Islet of Langerhans (tissue), 1 donor: ENCODE measurements around the gene YWHAQ.
A peak's percentile ranks its signal among the peaks of the same experiment; 100 is the strongest.
"Not testable (repeated sequence)": the region's sequence is repeated elsewhere in the genome, so short reads cannot be mapped to it uniquely, and the experiment has no call there.

Experiments used
- FAIRE-seq: peaks from one replicate; lab custom pipeline; 2011; peaks lifted over from hg19 to GRCh38; lab: Jason Lieb, UNC

The YWHAQ gene

GRCh38 chr2:9594366-9595054 lies 36.3 kb downstream of the YWHAQ start:
- FAIRE-seq, result peak; percentile 49

GRCh38 chr2:9593925-9594324 lies 36.9 kb downstream of the YWHAQ start:
- peak; percentile 49 for FAIRE-seq

DNA sequence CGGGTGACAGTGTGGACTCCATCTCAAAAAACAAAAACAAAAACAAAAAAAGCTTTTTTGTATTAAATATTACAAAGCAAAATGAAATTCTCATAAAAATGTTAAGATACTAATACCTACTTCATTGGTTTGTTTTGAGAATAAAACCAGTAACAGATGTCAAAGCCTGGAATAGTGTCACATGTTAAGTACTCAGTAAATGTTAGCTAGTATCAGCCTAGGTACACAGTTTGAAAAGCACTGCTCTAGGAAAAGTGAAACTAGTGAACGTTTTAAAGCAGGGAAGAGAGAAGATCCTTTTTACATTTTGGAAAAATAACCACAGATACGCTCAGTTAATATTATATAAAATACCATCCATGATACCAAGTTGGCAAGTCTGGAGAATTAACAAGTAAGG lies 38.1 kb downstream of the YWHAQ start:
- peak; percentile 93 for FAIRE-seq

DNA sequence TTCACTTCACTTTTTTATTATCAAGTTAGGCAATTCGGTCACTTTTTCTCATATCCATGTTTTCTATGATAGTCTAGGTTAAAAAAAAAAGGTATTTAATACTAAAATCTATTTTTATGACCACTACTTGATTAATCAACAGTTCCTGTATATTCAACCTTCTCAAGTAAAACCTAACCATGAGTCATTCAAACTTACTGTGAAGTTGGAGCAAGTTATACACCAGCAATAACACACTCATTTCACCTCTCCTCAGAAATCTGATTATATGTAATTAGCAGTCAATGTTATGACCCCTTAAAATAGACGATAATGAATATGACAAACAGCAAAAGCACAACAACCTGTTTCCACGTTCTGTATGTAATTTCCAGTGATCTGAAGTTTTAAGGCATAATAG lies 40.2 kb downstream of the YWHAQ start:
- peak; percentile 62 for FAIRE-seq

DNA sequence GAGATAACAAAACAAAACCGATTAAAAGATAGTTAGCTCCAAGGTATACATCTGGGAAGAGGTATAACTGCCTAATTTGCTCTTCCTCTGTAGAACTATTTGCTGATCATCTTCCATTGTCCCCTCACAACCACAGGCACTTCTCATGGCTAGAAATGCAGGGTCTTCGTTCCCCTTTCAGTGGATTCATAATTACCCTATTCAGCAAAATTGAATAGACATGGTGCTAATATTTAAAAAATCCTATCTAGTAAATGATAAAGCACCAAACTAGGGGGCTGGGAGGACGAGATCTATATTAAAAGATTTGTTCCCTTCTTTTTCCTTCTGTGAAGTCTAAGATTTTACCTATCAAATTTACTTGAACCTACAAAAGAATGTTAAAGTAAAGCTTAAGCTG lies 44.3 kb downstream of the YWHAQ start:
- FAIRE-seq, result no peak

- FAIRE-seq, result no peak
Measured at GRCh38 chr2:9585486-9585885, 45.3 kb downstream of the YWHAQ start.

GRCh38 chr2:9584902-9585301 lies 45.9 kb downstream of the YWHAQ start:
- FAIRE-seq, result not testable (repeated sequence)

DNA sequence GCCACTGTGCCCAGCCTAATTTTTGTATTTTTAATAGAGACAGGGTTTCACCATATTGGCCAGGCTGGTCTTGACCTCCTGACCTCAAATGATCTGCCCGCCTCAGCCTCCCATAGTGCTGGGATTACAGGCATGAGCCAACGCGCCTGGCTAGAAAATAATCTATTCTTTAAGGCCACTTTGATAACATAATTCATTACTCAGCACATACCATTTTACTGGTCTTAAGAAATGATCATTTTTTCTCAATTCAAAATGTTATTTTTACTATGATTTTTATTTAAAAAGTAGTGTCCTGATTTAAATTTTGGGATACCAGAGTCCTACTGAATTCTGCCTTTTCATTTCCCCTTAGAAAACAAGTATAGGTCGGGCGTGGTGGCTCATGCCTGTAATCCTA lies 48.2 kb downstream of the YWHAQ start:
- no peak for FAIRE-seq

DNA sequence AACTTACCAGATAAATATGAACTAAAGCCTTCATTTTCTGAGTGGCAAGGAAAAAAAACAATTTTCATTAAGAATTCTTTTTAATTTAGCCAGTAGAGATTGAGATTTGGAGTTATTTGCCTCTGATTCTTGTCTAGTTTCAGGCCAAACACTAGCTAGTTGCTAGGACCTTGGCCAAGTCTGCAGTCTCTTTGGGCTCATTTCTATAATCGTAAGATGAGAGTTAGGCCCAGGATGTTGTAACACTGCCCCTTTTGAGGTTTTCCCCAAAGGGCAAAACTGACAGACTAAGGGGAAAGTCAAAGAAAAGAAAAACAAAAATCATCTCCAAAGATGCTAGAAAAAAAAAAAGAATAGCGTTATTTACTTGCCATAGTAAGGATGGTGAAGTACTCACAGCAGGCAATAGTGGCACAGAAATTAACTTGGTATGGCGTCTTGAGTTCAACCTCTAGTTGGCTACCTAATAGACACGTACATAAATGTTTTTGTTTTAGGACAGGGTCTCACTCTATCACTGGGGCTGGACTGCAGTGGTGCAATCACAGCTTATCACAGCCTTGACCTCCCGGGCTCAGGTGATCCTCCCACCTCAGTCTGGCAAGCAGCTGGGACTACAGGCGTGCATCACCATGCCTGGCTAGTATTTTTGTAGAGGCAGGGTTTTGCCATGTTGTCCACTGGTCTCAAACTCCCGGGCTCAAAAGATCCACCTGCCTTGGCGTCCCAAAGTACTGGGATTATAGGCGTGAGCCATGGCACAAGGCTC lies 52.1 kb downstream of the YWHAQ start:
- FAIRE-seq, result no peak

- no peak for FAIRE-seq
Measured at GRCh38 chr2:9574331-9574730, 56.5 kb downstream of the YWHAQ start.

DNA sequence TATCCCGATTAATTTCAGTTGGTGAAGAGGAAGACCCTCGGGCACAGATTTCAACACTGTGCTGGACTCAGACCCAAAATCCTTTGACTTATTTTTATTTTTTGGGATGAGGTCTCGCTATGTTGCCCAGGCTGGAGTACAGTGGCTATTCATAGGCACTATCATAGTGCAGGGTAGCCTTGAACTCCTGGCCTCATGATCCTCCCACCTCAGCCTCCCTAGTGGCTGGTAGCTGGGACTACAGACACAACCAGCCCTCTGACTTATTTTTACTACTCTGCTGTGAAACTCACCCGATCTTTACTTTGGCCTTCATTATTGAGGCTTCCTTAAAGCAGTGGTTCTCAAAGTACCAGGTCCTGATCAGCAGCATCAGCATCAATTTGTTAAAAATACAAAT lies 57.0 kb downstream of the YWHAQ start:
- no peak for FAIRE-seq

DNA sequence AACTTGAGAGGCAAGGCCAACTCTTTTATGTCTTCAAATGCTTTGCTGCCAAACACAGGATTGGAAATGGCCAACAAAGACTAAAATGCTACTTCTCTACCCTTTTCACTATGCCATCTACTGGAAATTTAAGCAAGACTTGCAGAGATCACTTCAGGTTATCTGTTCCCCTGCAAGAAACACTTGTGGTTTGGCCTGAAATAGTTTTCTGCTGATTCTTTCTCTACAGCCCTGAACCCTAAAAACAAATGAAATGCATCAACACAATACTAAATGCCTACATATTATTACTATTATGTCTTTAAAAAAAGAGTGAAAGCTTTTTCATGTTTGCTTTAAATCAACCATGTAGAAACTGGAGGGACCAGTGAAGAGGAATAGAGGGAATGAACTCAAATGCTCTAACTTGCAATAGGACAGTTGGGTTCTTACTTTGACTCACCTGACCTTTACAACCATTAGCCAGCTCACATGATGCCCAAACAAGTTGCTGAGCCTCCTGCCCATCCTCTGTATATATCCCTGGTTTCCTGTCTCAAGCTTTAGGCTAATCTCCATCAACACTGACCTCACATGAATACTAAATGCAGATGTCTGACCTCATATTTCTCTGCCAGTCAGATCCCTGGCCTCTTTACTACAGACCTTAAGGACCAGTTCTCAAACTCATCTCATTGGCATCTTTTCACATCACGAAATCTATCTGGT lies 57.6 kb downstream of the YWHAQ start:
- no peak for FAIRE-seq

GRCh38 chr2:9570182-9571060 lies 60.4 kb downstream of the YWHAQ start:
- no peak for FAIRE-seq

DNA sequence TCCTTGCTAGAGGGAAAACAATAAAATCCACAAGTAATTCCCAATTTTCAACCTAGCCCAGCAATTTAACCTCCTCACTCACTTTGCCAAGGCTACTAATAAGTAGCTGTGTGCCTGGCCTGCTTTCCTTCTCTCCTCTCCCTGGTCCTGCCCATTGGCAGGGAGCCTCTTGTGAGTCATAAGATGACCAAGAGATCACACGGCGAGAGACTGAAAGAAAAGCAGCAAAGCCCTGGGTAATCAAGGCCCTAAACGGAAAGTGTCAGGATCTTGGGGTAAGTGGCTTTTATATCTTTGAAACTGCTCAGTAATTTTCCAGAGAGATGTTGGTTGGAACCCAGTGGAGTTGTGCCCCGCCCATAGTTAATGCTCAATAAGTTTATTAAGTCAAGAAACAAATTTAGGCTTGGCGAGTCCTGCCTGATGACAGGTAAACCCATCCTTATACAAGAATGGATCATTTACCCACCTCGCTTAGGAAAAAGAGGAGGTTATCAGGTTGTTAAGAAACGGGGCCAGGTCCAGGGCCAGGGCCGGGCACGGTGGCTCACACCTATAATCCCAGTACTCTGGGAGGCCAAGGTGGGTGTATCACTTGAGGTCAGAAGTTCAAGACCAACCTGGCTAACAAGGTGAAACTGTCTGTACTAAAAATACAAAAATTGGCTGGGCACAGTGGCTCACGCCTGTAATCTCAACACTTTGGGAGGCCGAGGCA lies 65.2 kb downstream of the YWHAQ start:
- no peak for FAIRE-seq

- FAIRE-seq, result no peak
Measured at GRCh38 chr2:9560628-9561027, 70.2 kb downstream of the YWHAQ start.

- no peak for FAIRE-seq
Measured at GRCh38 chr2:9558948-9559381, 71.8 kb downstream of the YWHAQ start.

GRCh38 chr2:9556121-9556743 lies 74.6 kb downstream of the YWHAQ start:
- FAIRE-seq, result no peak

GRCh38 chr2:9555297-9556120 lies 75.3 kb downstream of the YWHAQ start, which contains the start of gene ADAM17:
Gene ADAM17, minus strand, starts transcription at chr2:9555830. Its CDS starts 225 bp downstream, at chr2:9555605.
- no peak for FAIRE-seq

DNA sequence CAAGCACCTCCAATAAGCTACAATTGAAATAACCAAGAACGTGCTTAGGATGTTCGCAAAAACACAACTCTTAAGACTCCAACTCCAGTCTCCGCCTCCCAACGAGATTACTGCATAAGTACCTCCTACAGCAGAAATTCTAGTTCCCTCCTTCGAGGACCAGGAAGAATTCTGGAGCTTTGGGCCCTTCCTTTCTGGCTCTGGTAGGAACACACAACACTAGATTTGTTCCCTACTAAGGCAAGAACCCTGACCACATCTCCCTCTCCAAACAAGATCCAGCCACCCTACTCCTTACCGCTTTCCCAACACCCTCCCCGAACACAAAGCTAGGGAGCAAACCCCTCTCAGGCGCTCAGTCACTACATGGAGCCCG lies 75.9 kb downstream of the YWHAQ start:
- no peak for FAIRE-seq
